Measurements from ENCODE around the gene SEMA4D.

SEMA4D gene

DNA sequence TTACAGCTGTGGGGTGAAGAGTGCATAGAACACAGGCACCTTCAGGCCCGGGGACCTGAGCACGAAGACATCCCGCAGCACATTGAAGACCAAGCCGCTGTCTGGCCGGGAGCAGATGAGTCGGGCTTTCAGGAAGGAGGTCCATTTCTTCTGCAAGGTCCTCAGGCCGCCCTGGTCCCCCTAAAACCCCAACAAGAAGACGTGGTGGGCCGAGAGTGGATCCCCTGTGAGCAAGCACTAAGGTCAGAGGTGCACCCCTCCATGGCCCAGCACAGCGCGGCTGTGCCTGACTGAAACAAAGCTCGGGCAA lies 109.1 kb downstream of the SEMA4D start:
- no peaks in the 10 kb centered on the region for H3K27me3 ChIP-seq (ENCODE audit: insufficient read depth, insufficient read length)
- no peak for TF ChIP-seq SUZ12 (IDR thresholded peaks at IDR 0.05; ENCODE audit: extremely low read depth, insufficient read depth, insufficient read length)
- TF ChIP-seq YY1 (IDR thresholded peaks at IDR 0.05; ENCODE audit: insufficient read depth, insufficient read length) = no peak
- no peak for TF ChIP-seq ZNF274 (IDR thresholded peaks at IDR 0.05; ENCODE audit: low read depth, low read length)
- peaks cover 67% of the 10 kb centered on the region for H3K36me3 ChIP-seq (ENCODE audit: insufficient read depth, insufficient read length, low read length)
- no peak for DNase-seq (ENCODE audit: low read depth, low spot score)
- no peaks in the 10 kb centered on the region for H3K4me1 ChIP-seq (ENCODE audit: insufficient read depth, insufficient read length)
- H3K9ac ChIP-seq (ENCODE audit: insufficient read length, low read depth) = no peak overlapping the region
- no peaks in the 10 kb centered on the region for H3K9me3 ChIP-seq (ENCODE audit: insufficient read depth, low read length)
- no peak overlapping the region for H3K4me3 ChIP-seq (ENCODE audit: insufficient read length, low read depth)

DNA sequence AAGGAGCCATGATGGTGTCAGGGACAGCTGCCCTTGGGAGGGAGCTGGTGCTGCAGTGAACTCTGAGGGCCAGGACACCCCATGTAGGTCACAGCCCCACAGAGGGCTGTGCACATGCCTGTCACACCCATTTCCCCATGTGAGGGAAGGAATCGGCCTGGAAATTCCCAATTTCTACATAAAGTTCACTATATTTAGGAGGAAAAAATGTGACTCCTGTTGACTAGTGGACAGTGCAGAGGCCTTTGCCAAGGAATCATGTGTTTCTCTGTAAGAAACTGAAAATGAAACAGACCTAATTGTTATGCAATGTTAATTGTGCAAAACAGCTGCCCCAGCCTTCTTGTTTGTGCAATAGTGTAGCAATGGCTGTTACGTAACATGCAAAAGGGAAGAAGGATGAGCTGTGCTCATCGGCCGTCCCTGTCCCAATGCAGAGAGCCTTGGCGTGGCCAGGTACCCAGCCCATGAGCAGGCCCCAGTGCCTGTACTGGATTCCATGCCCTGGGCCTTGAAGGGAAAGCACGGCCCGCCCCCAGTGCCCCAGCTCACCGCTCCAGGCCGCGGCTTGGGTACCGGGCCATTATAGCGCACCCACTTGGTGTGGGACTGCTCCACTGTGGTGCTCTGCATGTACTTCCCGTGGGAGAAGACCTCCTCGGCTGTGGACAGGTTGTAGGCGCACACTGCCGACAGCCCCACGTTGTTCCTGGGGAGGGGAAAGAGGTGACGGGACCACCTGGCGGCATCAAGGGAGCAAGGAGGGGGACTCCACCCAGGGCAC lies 109.6 kb downstream of the SEMA4D start:
- Histone ChIP-seq H3K36me3 (ENCODE audit: insufficient read depth, insufficient read length, low read length) (peaks cover 65% of the 10 kb centered on the region), H3K4me1 (ENCODE audit: insufficient read depth, insufficient read length) (peaks cover 2% of the 10 kb centered on the region), H3K4me3 (ENCODE audit: insufficient read length, low read depth) (no peak overlapping the region), H3K9ac (ENCODE audit: insufficient read length, low read depth) (no peak overlapping the region), H3K27me3 (ENCODE audit: insufficient read depth, insufficient read length) (no peaks in the 10 kb centered on the region), H3K9me3 (ENCODE audit: insufficient read depth, low read length) (no peaks in the 10 kb centered on the region)
- TF ChIP-seq YY1 (IDR thresholded peaks at IDR 0.05; ENCODE audit: insufficient read depth, insufficient read length) = no peak
- no peak for DNase-seq (ENCODE audit: low read depth, low spot score)

DNA sequence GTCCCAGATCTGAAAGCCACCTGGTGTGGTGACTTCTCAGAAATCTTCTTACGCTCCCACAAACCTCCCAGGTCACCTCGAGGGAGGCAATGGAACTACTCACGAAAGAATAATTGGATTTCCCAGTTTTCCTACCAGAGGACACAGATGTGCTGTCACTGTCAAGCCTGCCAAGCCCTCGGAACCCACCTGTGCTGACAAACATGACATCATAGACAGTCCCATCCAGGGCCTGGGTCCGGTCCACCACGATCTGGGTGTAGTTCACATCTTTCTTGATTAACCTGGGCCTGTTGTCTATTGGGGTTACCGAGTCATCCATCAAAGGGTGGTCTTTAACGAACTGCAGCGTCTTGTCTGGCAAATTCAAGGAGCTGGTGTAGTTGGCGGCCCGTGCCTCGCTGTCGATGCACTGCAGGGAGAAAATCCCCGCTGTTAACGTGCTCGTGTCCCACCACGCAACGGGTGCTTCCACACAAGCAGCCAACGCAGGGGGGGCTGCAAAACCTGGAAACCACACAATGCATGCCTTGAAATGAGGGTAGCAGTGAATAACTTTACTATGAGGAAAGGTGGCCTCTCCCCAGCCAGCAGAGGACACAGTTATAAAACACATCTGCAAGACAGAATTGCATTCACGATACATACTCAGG lies 110.6 kb downstream of the SEMA4D start:
- no peak for DNase-seq (ENCODE audit: low read depth, low spot score)
- Histone ChIP-seq H3K4me3 (ENCODE audit: insufficient read length, low read depth) (no peak overlapping the region), H3K27me3 (ENCODE audit: insufficient read depth, insufficient read length) (no peaks in the 10 kb centered on the region), H3K9me3 (ENCODE audit: insufficient read depth, low read length) (no peaks in the 10 kb centered on the region), H3K9ac (ENCODE audit: insufficient read length, low read depth) (no peak overlapping the region), H3K4me1 (ENCODE audit: insufficient read depth, insufficient read length) (peaks cover 9% of the 10 kb centered on the region), H3K36me3 (ENCODE audit: insufficient read depth, insufficient read length, low read length) (peaks cover 58% of the 10 kb centered on the region)
- no peak for TF ChIP-seq ZNF274 (IDR thresholded peaks at IDR 0.05; ENCODE audit: low read depth, low read length)
- TF ChIP-seq SUZ12 (IDR thresholded peaks at IDR 0.05; ENCODE audit: extremely low read depth, insufficient read depth, insufficient read length) = no peak
- no peak for TF ChIP-seq YY1 (IDR thresholded peaks at IDR 0.05; ENCODE audit: insufficient read depth, insufficient read length)

DNA sequence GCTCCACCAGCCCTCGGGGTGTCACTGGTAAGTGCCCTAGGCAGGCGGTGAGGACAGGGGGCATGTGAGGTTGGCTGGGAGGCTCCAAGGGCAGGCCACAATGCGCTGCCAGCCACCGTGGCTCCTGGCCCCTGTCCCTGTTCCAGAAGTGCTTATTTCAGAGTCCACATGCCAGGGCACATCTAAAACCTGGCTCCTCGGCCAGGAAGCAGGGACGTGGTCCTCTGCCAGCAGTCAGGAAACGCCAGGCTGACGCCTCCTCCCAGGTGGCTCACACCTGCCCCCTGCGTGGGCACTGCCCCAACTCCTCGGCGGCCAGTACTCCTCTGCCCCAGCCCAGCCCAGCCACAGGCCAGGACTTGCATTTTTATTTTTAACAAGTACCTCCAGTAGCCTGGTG lies 111.1 kb downstream of the SEMA4D start:
- no peaks in the 10 kb centered on the region for H3K27me3 ChIP-seq (ENCODE audit: insufficient read depth, insufficient read length)
- no peak for DNase-seq (ENCODE audit: low read depth, low spot score)
- no peak overlapping the region for H3K4me3 ChIP-seq (ENCODE audit: insufficient read length, low read depth)
- TF ChIP-seq YY1 (IDR thresholded peaks at IDR 0.05; ENCODE audit: insufficient read depth, insufficient read length) = no peak
- peaks cover 55% of the 10 kb centered on the region for H3K36me3 ChIP-seq (ENCODE audit: insufficient read depth, insufficient read length, low read length)
- no peaks in the 10 kb centered on the region for H3K9me3 ChIP-seq (ENCODE audit: insufficient read depth, low read length)
- peaks cover 9% of the 10 kb centered on the region for H3K4me1 ChIP-seq (ENCODE audit: insufficient read depth, insufficient read length)
- H3K9ac ChIP-seq (ENCODE audit: insufficient read length, low read depth) = no peak overlapping the region

DNA sequence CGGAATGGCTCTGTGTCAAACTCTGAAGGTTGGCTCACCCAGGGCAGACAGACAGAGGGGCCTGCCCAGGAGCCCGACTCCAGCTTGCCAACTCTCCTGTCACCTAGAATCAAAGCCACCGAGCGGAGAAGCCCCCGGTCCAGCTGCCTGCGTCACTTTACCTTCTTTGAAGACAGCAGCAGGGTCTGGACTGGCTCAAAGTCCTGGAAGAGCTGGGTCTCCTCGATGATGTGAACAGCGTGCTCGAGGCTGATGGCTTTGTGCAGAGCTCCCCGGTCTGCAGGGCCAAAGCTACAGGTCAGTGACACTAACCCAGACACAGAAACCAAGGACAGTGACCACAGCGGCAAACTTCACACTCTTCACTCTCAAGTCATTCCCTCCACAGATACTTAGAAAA lies 111.7 kb downstream of the SEMA4D start:
- H3K4me3 ChIP-seq (ENCODE audit: insufficient read length, low read depth) = no peak overlapping the region
- peaks cover 49% of the 10 kb centered on the region for H3K36me3 ChIP-seq (ENCODE audit: insufficient read depth, insufficient read length, low read length)
- peaks cover 9% of the 10 kb centered on the region for H3K4me1 ChIP-seq (ENCODE audit: insufficient read depth, insufficient read length)
- TF ChIP-seq SUZ12 (IDR thresholded peaks at IDR 0.05; ENCODE audit: extremely low read depth, insufficient read depth, insufficient read length) (no peak), ZNF274 (IDR thresholded peaks at IDR 0.05; ENCODE audit: low read depth, low read length) (no peak), YY1 (IDR thresholded peaks at IDR 0.05; ENCODE audit: insufficient read depth, insufficient read length) (no peak)
- H3K9ac ChIP-seq (ENCODE audit: insufficient read length, low read depth) = no peak overlapping the region
- H3K9me3 ChIP-seq (ENCODE audit: insufficient read depth, low read length) = no peaks in the 10 kb centered on the region
- DNase-seq (ENCODE audit: low read depth, low spot score) = no peak
- no peaks in the 10 kb centered on the region for H3K27me3 ChIP-seq (ENCODE audit: insufficient read depth, insufficient read length)

DNA sequence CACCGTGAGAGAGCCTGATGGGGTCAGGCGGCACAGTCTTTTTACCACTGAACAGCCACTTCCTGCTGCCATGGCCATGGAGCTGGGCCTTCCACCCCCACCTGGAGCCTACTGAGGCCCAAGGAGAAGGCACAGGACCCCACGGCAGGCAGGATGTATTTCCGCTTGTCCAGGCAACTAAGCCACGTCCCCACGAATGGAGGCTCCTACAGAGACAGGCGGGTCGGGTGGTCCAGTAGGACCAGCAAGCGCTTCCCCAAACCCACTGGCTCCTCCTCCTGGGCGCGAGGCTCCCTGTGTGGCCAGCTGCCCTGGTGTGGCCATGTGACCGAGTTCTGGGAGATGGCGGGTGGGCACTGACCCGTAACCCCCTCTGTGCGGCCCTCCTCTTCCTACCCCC lies 113.1 kb downstream of the SEMA4D start:
- Histone ChIP-seq H3K9me3 (ENCODE audit: insufficient read depth, low read length) (no peaks in the 10 kb centered on the region), H3K27me3 (ENCODE audit: insufficient read depth, insufficient read length) (no peaks in the 10 kb centered on the region), H3K4me3 (ENCODE audit: insufficient read length, low read depth) (no peak overlapping the region), H3K4me1 (ENCODE audit: insufficient read depth, insufficient read length) (peaks cover 9% of the 10 kb centered on the region), H3K9ac (ENCODE audit: insufficient read length, low read depth) (no peak overlapping the region), H3K36me3 (ENCODE audit: insufficient read depth, insufficient read length, low read length) (peaks cover 36% of the 10 kb centered on the region)
- TF ChIP-seq YY1 (IDR thresholded peaks at IDR 0.05; ENCODE audit: insufficient read depth, insufficient read length) (no peak), ZNF274 (IDR thresholded peaks at IDR 0.05; ENCODE audit: low read depth, low read length) (no peak), SUZ12 (IDR thresholded peaks at IDR 0.05; ENCODE audit: extremely low read depth, insufficient read depth, insufficient read length) (no peak)
- DNase-seq (ENCODE audit: low read depth, low spot score) = no peak

DNA sequence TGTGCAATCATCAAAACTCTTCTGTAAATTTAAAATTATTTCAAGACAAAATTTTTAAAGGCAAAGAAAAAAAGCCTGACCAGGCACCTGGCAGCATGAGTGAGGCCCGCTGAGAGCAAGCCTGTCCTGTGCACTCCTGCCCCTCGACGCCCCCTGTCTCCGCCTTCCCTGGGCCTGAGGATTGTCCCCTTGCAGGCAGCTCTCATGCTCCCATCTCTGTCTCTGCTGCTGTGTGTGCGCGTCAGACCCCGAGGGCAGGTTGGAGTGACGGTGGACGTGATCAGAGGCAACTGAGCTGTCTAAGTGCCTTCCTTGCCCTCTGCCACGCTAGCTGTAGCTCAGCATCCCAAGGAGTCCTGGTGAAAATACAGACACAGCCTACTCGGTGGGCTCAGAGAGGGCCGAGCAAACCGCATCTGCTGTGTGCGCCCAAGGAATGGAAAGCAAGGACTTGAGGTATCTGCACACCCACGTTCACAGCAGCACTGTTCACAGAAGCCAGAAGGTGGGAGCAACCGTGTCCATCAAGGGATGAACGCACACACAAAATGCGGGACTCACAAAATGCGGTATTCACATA lies 114.1 kb downstream of the SEMA4D start:
- Histone ChIP-seq H3K4me1 (ENCODE audit: insufficient read depth, insufficient read length) (peaks cover 9% of the 10 kb centered on the region), H3K9me3 (ENCODE audit: insufficient read depth, low read length) (no peaks in the 10 kb centered on the region), H3K4me3 (ENCODE audit: insufficient read length, low read depth) (no peak overlapping the region), H3K9ac (ENCODE audit: insufficient read length, low read depth) (no peak overlapping the region), H3K36me3 (ENCODE audit: insufficient read depth, insufficient read length, low read length) (peaks cover 39% of the 10 kb centered on the region), H3K27me3 (ENCODE audit: insufficient read depth, insufficient read length) (no peaks in the 10 kb centered on the region)
- TF ChIP-seq ZNF274 (IDR thresholded peaks at IDR 0.05; ENCODE audit: low read depth, low read length) (no peak), YY1 (IDR thresholded peaks at IDR 0.05; ENCODE audit: insufficient read depth, insufficient read length) (no peak), SUZ12 (IDR thresholded peaks at IDR 0.05; ENCODE audit: extremely low read depth, insufficient read depth, insufficient read length) (no peak)
- no peak for DNase-seq (ENCODE audit: low read depth, low spot score)

All from NT2/D1 (cell line).